GM18499 (cell line): ENCODE data around the gene ADCY1.

Experiments
- ATAC-seq: cut with Tn5 transposase; IDR thresholded peaks from one replicate; pipeline ENCODE4 v1.9.1; 2021; ENCODE audit warnings: moderate number of reproducible peaks; ENCODE audit not compliant: insufficient read depth, unreplicated experiment

The ADCY1 gene

GRCh38 chr7:45649560-45650346 is 75.6 kb downstream of the ADCY1 start:
- no peak for ATAC-seq

GRCh38 chr7:45650404-45651394 is 76.5 kb downstream of the ADCY1 start:
- ATAC-seq: no peak

- ATAC-seq: no peak
Measured at GRCh38 chr7:45651540-45651939, 77.4 kb downstream of the ADCY1 start.

GRCh38 chr7:45652630-45653029 is 78.5 kb downstream of the ADCY1 start:
- ATAC-seq: no peak

- no peak for ATAC-seq
Measured at GRCh38 chr7:45653209-45653907, 79.2 kb downstream of the ADCY1 start.

GRCh38 chr7:45654341-45654740 is 80.2 kb downstream of the ADCY1 start:
- ATAC-seq: no peak

- no peak for ATAC-seq
Measured at GRCh38 chr7:45655539-45655938, 81.4 kb downstream of the ADCY1 start.

- no peak for ATAC-seq
Measured at GRCh38 chr7:45656431-45656830, 82.3 kb downstream of the ADCY1 start.

- no peak for ATAC-seq
Measured at GRCh38 chr7:45657136-45657889, 83.1 kb downstream of the ADCY1 start.

GRCh38 chr7:45657890-45658715 is 83.9 kb downstream of the ADCY1 start:
- ATAC-seq: no peak

GRCh38 chr7:45658716-45659495 is 84.7 kb downstream of the ADCY1 start:
- no peak for ATAC-seq

- ATAC-seq: no peak
Measured at GRCh38 chr7:45659496-45660139, 85.5 kb downstream of the ADCY1 start.

GRCh38 chr7:45660201-45660900 is 86.2 kb downstream of the ADCY1 start:
- no peak for ATAC-seq

GRCh38 chr7:45660901-45661211 is 86.7 kb downstream of the ADCY1 start:
- no peak for ATAC-seq

GRCh38 chr7:45661302-45661995 is 87.3 kb downstream of the ADCY1 start:
- ATAC-seq: no peak

- ATAC-seq: no peak
Measured at GRCh38 chr7:45662018-45662417, 87.8 kb downstream of the ADCY1 start.
